ENCODE data around the gene GCHFR.
A peak's percentile ranks its signal among the peaks of the same experiment; 100 is the strongest.

Gene GCHFR

GRCh38 chr15:40787344-40787841 lies 23.5 kb downstream of the GCHFR start:
- no peak overlapping the region for H3K27ac Mint-ChIP-seq
- peaks cover 48% of the 10 kb centered on the region for H3K4me1 Mint-ChIP-seq
- DNase-seq: peak; percentile 34 to 74
- no peaks in the 10 kb centered on the region for H3K9me3 Mint-ChIP-seq
- peak; percentile 95 for ATAC-seq
- H3K4me3 Mint-ChIP-seq: peak overlapping the region; percentile 10 to 42
- no peaks in the 10 kb centered on the region for H3K27me3 Mint-ChIP-seq

GRCh38 chr15:40787991-40788390 lies 24.1 kb downstream of the GCHFR start:
- ATAC-seq (peak; percentile 41), DNase-seq (no peak)
- Mint-ChIP-seq H3K9me3 (no peaks in the 10 kb centered on the region), H3K4me3 (peak overlapping the region in 1 of 2 donors; percentile 10), H3K4me1 (peaks cover 42% of the 10 kb centered on the region), H3K27me3 (no peaks in the 10 kb centered on the region), H3K27ac (peak overlapping the region in 1 of 2 donors; percentile 67)

GRCh38 chr15:40789119-40789518 lies 25.3 kb downstream of the GCHFR start:
- Mint-ChIP-seq H3K4me3 (no peak overlapping the region), H3K27ac (peak overlapping the region; percentile 0 to 43), H3K9me3 (no peaks in the 10 kb centered on the region), H3K4me1 (peaks cover 45% of the 10 kb centered on the region), H3K27me3 (no peaks in the 10 kb centered on the region)
- ATAC-seq (no peak), DNase-seq (no peak)

GRCh38 chr15:40789999-40790398 lies 26.1 kb downstream of the GCHFR start:
- no peaks in the 10 kb centered on the region for H3K9me3 Mint-ChIP-seq
- no peak overlapping the region for H3K27ac Mint-ChIP-seq
- DNase-seq (no peak), ATAC-seq (no peak)
- no peak overlapping the region for H3K4me3 Mint-ChIP-seq
- no peaks in the 10 kb centered on the region for H3K27me3 Mint-ChIP-seq
- H3K4me1 Mint-ChIP-seq: peaks cover 45% of the 10 kb centered on the region

- no peaks in the 10 kb centered on the region for H3K9me3 Mint-ChIP-seq
Measured at GRCh38 chr15:40790718-40791117, 26.9 kb downstream of the GCHFR start.

DNA sequence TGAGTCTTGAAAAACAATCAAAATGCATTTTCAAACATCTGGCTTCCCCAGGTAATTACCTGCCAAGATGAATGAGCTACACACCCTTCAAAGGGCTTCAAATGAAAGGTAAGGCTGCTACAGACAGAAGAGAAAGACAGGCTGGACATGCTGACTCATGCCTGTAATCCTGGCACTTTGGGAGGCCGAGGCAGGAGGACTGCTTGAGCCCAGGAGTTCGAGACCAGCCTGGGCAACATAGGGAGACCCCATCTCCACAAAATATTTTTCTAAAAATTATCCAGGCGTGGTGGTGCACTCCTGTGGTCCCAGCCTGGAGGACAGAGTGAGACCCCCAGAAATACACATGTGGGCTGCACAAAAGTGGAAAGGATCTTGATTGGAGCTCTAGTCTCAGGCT lies 28.5 kb downstream of the GCHFR start:
- ATAC-seq: no peak
- H3K27ac Mint-ChIP-seq: no peak overlapping the region
- no peak overlapping the region for H3K4me3 Mint-ChIP-seq
- DNase-seq: no peak
- H3K4me1 Mint-ChIP-seq: peaks cover 30% of the 10 kb centered on the region
- H3K27me3 Mint-ChIP-seq: no peaks in the 10 kb centered on the region
- no peaks in the 10 kb centered on the region for H3K9me3 Mint-ChIP-seq

More at GRCh38 chr15:40790718-40791117, 26.9 kb downstream of the GCHFR start:
- Mint-ChIP-seq H3K27me3 (no peaks in the 10 kb centered on the region), H3K27ac (no peak overlapping the region), H3K4me1 (peaks cover 45% of the 10 kb centered on the region), H3K4me3 (no peak overlapping the region)
- DNase-seq: no peak
- no peak for ATAC-seq

DNA sequence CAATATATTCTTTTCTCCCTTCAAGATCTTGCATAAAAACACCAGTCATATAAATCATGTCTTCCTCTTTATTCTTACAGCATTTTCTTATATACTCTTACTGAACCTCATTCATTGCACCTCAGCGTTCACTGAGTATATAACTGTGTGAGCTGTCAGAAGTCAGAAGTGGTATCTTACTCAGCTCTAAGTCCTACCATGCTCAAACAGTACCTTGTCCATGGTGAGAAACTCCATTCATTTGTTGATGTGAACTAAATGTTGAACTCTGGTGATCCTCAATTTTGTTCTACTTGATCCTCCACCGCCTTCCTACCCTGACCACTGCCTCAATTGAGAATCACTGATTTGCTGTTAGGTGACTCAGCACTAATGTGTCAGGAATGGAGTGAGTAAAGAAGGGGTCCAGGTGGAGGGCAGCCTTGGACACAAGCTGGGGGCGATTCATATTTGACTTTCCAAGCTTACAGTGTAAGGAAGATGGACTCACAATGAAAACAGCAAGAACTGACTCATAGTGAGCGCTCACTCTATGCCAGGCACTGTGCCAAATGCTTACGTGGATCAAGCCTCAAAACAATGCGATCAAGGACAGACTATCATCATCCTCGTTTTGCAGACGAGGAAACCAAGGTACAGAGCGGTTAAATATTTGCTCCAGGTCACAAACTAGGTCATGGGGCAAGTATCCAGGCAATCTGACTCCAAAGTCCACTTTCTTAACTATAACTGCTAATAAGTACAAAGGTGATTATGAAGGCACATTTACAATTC lies 29.5 kb downstream of the GCHFR start:
- H3K9me3 Mint-ChIP-seq: no peaks in the 10 kb centered on the region
- no peak for DNase-seq
- H3K4me3 Mint-ChIP-seq: no peak overlapping the region
- H3K27ac Mint-ChIP-seq: no peak overlapping the region
- H3K4me1 Mint-ChIP-seq: peaks cover 28% of the 10 kb centered on the region
- ATAC-seq: peak; percentile 37
- H3K27me3 Mint-ChIP-seq: no peaks in the 10 kb centered on the region

DNA sequence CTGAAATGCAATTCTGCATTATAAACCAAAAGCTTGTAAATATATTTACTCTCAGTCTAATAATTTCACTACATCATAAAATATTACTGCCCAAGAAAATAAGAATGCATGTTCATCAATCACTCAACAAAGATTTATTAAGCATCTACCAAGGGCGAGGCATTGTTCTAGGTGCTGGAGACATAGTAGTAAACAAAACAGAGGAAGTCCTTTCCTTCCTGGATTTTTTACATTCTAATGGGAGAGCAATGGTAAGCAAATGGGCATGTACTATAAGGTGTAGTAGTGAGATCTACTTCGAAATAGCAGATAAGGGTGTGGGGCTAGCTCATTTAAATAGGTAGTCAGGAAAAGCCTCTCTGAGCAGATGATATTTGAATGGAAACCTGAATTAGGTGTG lies 32.2 kb downstream of the GCHFR start:
- DNase-seq (no peak), ATAC-seq (no peak)
- Mint-ChIP-seq H3K27me3 (no peaks in the 10 kb centered on the region), H3K4me1 (peaks cover 24% of the 10 kb centered on the region), H3K9me3 (no peaks in the 10 kb centered on the region), H3K27ac (no peak overlapping the region), H3K4me3 (no peak overlapping the region)

GRCh38 chr15:40796512-40796911 lies 32.6 kb downstream of the GCHFR start:
- ATAC-seq (no peak), DNase-seq (no peak)

DNA sequence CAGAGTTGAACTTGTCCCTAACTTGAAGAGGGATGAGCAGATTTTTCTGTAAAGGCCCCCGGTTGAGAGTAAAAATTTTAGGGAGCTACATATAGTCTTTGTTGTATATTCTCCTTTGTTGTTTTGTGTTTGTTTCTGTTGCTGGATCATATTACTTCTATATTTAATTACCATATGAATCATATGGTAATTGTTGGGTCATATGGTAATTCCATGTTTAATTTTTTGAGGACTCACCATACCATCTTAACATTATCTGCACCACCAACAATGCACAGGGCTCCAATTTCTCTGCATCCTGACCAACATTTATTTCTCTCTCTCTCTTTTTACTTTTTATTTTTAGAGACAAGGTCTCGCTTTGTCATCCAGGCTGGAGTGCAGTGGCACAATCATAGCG lies 35.7 kb downstream of the GCHFR start:
- Mint-ChIP-seq H3K27me3 (no peaks in the 10 kb centered on the region), H3K9me3 (no peaks in the 10 kb centered on the region), H3K4me3 (no peak overlapping the region), H3K4me1 (peaks cover 27% of the 10 kb centered on the region), H3K27ac (no peak overlapping the region)
- ATAC-seq: no peak
- DNase-seq: no peak

More at GRCh38 chr15:40796512-40796911, 32.6 kb downstream of the GCHFR start:
- no peak overlapping the region for H3K4me3 Mint-ChIP-seq
- H3K9me3 Mint-ChIP-seq: no peaks in the 10 kb centered on the region
- peaks cover 29% of the 10 kb centered on the region for H3K4me1 Mint-ChIP-seq
- no peaks in the 10 kb centered on the region for H3K27me3 Mint-ChIP-seq
- H3K27ac Mint-ChIP-seq: no peak overlapping the region

GRCh38 chr15:40803076-40803475 lies 39.2 kb downstream of the GCHFR start:
- Mint-ChIP-seq H3K4me1 (peaks cover 31% of the 10 kb centered on the region), H3K27ac (no peak overlapping the region), H3K4me3 (no peak overlapping the region), H3K27me3 (no peaks in the 10 kb centered on the region), H3K9me3 (no peaks in the 10 kb centered on the region)
- no peak for DNase-seq
- ATAC-seq: no peak

- Mint-ChIP-seq H3K27ac (no peak overlapping the region), H3K9me3 (no peaks in the 10 kb centered on the region), H3K27me3 (no peaks in the 10 kb centered on the region), H3K4me1 (peaks cover 31% of the 10 kb centered on the region), H3K4me3 (no peak overlapping the region)
- DNase-seq (no peak), ATAC-seq (no peak)
Measured at GRCh38 chr15:40803688-40804087, 39.8 kb downstream of the GCHFR start.

GRCh38 chr15:40806672-40807027 lies 42.8 kb downstream of the GCHFR start:
- Mint-ChIP-seq H3K27me3 (no peaks in the 10 kb centered on the region), H3K4me1 (peaks cover 30% of the 10 kb centered on the region), H3K27ac (peak overlapping the region; percentile 97 to 100), H3K4me3 (peak overlapping the region; percentile 95 to 100), H3K9me3 (no peaks in the 10 kb centered on the region)
- peak; percentile 3 for ATAC-seq
- no peak for DNase-seq

DNA sequence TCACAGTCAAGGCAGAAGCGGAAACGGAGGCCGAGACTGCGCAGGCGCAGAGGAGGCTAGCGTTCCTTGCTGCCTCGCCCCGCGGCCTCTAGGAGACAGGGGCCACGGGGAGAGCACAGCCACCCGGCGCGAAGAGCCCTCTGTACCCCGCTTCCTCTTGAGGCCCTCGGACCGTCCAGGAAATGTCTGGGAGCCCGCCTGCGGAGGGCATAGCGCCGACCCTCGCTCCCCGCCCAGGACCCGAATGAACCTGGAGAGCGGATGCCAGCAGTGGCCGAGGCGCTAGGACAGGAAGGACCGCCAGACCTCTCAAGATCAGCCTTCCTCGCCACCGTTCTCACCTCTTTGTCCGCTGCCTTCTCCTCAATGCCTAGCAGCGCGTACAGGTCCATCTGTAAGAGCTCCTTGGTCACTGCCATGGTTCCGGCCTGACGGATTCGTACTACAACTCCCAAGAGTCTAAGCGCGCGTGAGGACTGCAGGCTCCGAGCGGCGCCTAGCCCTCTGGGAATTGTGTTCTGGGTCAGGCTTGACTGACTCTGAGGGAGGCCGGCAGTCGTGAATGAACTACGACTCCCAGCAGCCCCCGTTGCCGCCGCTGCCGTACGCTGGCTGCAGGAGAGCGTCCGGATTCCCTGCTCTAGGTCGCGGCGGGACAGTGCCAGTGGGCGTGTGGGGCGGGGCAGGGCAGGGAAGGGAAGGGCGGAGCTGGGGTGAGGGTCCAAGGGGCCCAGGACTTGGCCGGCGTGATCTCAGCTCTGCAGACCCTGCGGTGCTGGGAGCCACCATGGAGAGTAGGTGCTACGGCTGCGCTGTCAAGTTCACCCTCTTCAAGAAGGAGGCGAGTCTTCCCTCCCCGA lies 43.4 kb downstream of the GCHFR start, which contains the start of the genes DNAJC17 and ZFYVE19:
Gene DNAJC17 (minus strand): TSS at position 446 of the 860 bp plus-strand sequence. CDS start 27 bp downstream, at position 419.
Gene ZFYVE19 (plus strand): TSS at position 62 of the 860 bp plus-strand sequence. CDS start 501 bp downstream, at position 563.
- Mint-ChIP-seq H3K9me3 (no peaks in the 10 kb centered on the region), H3K4me1 (peaks cover 24% of the 10 kb centered on the region), H3K4me3 (peak within 1 kb of the TSS; percentile 95 to 100), H3K27ac (peak within 1 kb of the TSS; percentile 97 to 100), H3K27me3 (no peaks in the 10 kb centered on the region)
- DNase-seq (peak; percentile 90 to 95), ATAC-seq (peak; percentile 98)

DNA sequence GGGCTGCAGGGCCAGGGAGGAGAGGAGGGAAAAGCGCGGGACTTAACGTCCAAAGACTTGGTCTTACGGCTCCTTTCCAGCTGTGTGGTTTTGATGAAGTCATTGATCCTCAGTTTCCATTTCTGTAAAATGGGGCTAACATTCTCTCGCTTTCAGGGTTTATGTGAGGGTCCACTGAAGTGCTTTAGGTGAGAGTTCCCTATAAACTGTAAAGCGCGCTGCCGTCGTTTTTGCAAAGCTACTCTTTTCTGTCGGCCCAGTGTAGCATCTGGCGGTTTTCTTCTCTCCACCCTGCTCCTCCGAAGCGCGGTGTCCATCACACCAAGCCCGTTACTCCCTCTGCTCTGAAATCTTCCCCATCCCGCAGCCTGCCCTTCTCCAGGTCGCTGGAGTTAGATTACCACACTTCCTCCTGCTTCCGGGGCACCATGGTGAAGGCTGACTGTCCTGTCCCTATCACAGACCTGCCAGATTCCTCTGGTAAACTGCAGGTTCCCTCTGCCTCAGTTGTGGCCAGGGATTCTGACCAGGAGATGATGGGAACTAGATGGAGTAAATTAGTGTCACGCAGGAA lies 44.1 kb downstream of the GCHFR start:
- no peak for DNase-seq
- Mint-ChIP-seq H3K27me3 (no peaks in the 10 kb centered on the region), H3K9me3 (no peaks in the 10 kb centered on the region), H3K4me1 (peaks cover 21% of the 10 kb centered on the region), H3K27ac (peak overlapping the region; percentile 97 to 100), H3K4me3 (peak overlapping the region; percentile 95 to 100)
- no peak for ATAC-seq

Data from stimulated activated naive CD8-positive, alpha-beta T cell treated with anti-CD3 and anti-CD28 coated beads, Interleukin-15, amount 100 ng/mL, for 72 hours (primary cell).